HG03196 (cell line): ENCODE data around the gene PDE4B.
"Not testable (repeated sequence)": the region's sequence is repeated elsewhere in the genome, so short reads cannot be mapped to it uniquely, and the experiment has no call there.

Experiments used
- ATAC-seq: cut with Tn5 transposase; IDR thresholded peaks from one replicate; pipeline ENCODE4 v1.9.1; 2021; ENCODE audit not compliant: unreplicated experiment

PDE4B gene

DNA sequence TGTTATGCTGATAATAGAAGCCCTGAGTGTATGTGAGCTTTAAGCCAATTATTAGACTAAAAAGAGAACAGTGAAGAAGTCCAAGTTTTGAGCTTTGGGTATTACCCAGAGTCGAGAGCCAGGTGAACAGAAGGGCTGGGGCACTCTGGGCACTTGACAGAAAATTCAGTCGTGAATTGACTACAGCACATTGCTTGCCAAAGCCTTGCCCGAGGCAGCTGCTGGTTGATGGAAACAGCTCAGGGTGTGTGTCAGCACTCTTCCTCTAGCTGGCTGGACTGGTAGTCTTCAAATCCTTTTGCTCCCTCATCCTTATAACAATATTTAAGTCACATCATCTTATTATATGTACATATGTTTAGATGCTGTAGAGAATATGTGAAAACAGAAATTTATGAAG is 21.3 kb downstream of the PDE4B start:
- ATAC-seq: no peak

DNA sequence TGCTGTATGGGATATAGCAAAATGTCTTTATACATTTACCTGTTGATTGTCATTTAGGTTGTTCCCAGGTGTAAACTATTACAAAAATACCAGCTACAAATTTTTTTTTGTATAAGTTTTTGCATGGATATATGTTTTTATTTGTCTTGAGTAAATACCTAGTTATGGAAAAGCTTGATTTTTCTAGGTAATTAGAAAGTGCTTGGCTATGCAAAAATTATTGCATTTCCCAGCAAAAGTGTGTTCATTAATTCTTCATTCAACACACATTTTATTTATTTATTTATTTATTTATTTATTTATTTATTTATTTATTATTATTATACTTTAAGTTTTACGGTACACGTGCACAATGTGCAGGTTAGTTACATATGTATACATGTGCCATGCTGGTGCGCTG is 22.1 kb downstream of the PDE4B start:
- ATAC-seq: no peak

DNA sequence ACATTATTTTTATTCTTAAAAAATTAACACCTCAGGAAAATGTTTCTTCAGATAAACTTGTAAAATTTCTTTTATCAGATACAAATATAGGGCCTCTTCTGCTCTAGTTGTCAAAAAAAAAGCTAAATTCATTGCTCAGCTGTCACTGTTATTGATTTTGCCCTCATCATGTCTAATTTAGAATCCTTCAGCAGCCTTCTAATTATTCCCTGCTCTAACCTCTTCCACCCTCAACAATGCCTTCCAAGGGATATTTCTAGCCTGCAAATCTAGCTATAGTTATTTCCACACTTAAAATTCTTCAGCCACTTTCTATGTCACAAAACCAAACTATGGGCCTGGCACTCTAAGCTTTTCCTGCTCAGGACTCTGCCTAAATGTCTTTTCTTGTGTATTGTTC is 25.2 kb downstream of the PDE4B start:
- no peak for ATAC-seq

DNA sequence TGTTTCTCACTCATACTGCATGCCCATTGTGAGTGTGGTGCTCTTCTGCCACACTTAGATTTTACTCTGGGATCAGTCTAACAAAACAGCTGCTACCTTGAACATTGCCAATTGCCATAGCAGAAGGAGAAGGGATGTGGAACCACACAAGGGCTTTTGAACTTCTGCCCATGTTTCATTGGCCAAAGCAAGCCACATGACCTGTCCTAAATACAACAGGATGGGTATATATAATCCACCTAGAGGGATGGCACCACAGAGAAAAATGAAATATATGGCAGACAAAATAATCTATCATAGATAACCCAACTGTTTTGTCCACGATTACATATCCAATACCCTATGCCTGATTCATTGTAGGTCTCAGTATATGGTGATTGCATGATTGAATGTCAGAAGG is 26.3 kb downstream of the PDE4B start:
- no peak for ATAC-seq

DNA sequence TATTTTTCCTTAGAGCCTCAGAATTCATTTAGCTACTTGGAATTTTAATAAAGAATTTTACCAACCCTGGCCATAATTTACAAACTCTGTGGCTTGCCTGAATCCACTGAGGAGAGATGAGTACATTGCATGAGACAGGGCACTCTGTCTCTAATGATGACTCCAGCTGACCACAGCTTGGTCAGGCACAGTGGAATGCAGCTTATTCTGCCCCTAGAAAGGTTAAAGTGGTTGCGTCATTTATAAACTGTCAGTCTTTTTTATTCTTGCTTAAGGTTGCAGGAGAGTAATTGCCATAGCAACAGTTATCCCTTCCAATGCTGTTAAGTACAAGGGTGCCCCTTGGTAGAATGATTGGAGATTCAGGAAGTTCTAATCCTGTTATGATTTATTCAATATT is 28.3 kb downstream of the PDE4B start:
- ATAC-seq: no peak

DNA sequence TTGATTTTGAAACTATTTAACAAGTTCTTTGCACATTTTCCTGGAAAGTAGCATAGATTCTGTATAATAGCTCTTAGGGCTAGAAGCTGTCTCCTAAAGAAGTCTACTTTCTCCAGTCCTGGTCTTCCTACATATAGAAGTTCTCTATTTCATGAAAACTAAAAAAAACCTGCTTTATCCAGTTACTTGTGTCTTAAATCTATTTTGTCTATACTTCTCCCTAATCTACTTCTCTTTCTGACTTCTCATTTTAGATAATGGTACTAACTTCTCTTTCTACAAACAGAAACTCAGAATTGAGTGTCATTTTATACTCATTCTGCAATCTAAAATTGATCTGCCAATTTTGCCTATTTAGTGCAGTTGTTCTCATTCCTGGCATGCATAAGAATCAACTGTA is 28.7 kb downstream of the PDE4B start:
- ATAC-seq: no peak

DNA sequence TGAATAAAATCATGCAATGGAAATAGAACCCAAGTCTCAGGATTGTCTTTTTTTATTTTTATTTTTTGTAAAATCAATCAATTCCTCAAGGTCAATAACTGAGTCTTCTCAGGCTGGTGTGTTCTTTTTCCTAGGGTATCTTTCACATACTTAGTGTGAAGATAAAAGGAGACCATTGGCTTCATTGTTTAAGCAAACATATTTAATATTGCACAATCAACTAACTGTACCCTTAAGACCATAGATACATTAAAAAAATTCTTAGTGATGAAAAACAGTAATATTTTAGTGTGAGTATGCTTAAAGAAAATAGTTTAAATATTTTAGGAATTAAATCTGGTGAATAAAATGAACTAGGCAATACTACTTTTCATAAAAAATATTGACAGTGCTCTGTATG is 31.4 kb downstream of the PDE4B start:
- no peak for ATAC-seq

DNA sequence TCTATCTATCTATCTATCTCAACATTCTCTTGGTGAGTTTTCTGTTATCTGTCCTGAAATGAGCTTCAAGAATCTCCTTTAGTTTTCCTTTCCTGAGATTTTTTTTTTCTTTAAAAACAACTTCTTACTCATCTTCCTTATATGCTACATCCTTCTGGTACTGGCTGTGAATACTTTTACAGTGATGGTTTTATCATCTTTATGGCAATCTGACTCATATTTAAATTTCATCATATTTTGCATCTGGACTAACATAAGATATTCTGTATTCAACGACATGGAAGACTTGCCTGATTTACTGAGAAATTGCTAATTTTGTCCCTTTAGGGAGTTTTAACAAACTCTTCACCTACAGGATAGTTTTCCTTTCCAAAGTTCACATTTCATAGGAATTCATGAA is 33.0 kb downstream of the PDE4B start:
- ATAC-seq: no peak

DNA sequence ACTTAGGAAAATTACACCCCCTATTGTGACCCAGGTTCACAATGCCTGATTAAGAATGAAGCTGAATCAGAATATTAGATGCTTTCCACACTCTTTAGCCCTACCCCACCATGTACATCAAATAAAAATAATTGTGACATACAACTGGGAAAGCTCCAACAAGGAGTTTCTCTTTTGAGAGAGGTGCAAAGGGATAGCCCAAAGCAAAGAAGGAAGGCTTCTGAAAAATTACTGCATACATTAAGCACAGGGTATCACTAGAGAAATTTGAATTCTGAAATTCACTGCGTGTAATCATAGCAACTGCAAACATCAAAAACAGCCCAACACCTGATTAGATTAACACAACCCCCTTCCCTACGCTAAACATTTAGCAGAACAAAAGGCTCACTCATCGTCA is 34.1 kb downstream of the PDE4B start:
- no peak for ATAC-seq

DNA sequence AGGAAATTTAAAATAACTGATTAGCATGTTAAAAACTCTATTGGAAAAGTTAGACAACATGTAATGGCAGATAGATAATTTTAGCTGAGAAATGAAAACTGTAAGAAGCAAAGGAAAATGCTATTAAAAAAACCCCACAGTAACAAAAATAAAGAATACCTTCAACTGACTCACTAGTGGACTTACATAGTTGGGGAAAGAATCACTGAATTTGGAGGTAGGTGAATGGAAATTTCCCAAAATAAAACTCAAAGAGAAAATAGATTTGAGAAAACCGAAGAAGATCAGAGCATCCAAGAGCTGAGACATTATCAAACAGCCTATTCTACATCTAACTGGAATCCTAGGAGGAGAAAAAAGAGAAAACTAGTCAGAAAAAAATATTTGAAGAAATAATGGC is 34.7 kb downstream of the PDE4B start:
- no peak for ATAC-seq

DNA sequence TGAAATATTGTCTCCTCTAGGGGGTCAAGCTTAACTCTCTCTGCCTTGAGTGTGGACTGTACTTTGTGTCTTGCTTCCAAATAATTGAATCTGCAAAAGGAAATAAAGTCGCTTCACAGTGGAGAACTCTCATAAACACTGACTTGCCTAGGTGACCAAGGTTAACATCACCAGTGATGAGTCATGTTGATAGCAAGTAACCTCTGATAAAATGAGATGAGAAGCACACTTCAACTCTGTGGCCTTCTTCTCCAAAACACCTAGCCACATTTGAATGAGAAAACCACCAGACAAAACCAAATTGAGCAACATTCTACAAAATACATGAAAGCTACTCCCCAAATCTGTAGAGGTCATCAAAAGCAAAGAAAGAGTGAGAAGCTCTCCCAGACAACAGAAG is 37.6 kb downstream of the PDE4B start:
- no peak for ATAC-seq

DNA sequence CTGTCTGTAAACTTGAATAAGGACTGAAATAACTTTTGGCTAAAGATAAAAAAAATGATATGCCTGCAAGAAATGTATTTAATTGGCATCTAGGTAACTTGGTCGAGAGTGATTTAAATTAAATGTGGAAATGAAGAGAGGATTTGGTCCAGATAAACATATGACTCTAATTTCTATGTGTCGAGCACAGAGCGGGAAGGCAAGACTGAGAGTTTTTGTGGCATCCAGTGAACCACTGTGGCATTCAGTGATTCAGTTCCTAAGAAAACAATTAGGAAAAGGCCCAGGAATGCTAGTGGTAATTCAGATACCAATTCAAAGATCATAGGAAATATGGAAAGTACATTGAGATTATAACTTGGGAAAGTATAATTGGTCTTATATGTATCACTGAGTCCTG is 39.6 kb downstream of the PDE4B start:
- no peak for ATAC-seq

DNA sequence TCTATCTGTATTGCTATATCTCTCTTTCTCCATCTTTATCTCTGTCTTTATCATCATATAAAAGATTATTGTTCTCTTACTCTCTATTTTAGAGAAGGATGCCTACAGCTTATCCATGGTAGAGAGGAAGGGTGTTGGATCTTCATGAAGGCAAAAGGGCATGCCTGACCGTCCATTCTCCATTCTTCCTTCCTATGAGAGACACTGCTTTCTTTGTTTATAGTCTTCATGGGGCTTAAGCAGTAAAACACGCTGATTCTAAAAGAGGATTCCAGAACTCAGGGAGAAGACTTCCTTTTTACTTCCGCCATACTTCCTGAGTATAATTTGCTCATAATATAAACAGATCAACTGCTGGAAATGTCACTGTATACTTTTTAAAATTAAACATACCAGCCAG is 44.0 kb downstream of the PDE4B start:
- ATAC-seq: no peak

DNA sequence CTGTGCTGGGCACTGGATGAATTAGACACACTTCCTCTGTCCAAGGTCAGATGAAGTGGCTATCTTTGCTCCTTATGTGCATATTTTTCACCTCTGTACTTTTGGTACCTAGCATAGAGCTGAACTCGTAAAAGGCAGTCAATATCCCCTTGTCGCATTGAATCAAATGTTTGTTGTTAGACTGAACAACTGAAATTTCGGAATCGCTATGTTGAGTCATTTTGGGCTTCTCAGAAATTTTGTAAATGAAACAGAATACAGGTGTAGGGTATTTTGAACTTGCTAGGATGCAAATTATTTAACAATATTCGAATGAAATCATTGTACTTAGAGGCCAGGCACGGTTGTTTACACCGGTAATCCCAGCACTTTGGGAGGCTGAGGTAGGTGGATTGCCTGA is 48.0 kb downstream of the PDE4B start:
- no peak for ATAC-seq

DNA sequence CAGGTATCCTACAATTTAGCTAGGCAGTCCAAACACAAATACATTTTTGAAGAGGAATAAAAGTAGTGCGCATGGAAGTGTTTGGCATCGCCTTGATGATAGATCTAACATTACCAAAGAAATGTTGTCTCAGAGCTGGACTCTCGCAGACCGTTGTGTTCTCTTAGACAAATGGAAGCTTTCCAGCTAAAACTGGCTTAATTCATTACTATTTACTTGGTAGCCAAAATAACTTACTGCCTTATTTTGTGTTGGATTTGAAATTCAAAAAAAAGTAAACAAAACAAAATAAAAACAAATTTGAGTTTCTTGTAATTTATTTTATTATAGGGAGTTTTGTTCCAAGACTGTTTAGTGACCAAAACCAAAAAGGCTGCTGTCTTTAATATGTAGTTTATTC is 51.6 kb downstream of the PDE4B start:
- ATAC-seq: no peak

DNA sequence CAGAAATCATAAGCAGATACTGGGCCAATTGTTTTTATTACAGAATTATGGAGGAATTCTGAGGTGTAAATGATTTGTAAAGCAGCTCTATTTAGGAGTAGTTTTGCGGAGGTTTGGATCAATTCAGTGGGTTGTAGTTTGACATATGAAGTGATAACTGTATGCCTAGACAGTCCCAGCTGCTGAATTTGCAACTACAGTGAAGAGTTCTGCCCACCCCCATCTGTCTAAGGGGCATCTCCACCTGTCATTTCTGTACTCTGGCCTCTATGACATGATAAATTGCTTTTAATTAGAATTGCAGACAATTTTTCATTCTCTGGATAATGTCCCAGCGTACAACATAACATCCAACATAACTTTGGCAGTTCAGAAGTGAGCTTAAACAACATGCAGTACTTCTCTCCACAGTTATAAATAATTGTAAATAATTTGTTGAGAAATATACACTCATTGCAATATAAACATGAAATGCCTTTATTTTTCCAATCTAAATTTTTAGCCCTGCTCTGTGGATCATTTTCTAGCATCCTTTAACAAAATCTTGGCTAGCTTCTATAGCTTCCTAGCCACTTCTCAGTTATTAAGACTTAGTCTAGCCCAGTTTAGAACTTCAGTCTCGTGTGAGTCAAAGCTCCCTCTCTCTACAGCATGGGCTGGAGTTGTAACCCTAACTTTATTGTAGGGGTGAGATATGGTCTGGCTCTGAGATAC is 52.3 kb downstream of the PDE4B start:
- ATAC-seq: no peak

DNA sequence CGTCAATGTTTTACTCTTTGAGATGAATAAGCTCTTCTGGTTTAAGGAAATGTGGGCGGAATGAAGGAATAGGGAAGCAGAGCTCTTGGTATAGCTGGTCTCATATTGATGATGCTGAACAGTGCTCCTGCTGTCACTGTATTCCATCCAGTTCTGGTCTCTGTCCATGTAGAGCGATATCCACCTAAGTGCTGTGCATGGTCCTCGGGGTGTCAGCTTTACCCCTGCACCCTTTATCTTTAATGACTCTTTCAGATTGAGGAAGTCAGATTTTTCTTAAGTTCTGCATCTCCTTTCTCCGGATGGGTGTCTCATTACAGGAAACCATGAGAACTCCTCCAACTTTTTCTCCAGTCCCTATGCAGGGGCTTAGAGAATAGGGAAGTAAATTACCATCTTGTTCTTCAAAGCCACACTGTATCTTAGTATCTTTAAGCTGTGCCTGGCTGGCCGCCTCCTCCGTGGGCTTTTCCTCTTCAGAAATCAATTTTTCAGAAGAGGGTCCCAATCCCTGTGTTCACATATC is 52.9 kb downstream of the PDE4B start:
- no peak for ATAC-seq

DNA sequence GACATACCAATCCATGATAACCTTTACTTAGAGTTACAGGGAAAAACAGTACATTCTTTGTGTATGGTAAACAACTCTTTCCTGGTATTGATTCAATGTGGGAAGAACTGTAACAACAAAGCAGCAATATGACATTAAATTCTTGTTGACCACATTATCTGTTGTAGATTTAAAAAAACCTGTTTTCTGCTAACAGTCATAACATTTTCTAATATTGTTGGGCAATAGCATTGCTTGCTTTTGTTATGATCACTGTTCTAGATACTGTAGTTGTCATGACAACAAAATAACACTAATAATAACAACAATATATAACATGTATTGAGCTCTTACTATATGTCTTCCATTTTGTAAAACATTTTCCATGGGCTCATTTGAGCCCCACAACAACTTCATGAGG is 54.2 kb downstream of the PDE4B start:
- ATAC-seq: no peak

DNA sequence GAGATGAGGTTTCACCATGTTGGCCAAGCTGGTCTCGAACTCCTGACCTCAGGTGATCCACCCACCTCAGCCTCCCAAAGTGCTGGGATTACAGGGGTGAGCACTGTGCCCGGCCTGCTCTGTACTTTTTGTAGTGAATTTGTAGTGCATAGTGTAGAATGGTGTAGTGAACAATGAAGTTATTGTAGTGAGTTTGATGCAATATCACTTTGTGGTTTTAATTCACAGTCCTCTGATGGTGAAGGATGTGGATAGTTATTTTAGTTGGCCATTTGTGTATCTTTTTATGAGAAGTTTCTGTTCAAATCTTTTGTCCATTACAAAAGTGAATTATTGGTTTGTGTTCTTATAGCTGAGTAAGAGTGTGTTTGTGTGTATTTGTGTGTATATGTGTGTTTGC is 57.6 kb downstream of the PDE4B start:
- no peak for ATAC-seq

DNA sequence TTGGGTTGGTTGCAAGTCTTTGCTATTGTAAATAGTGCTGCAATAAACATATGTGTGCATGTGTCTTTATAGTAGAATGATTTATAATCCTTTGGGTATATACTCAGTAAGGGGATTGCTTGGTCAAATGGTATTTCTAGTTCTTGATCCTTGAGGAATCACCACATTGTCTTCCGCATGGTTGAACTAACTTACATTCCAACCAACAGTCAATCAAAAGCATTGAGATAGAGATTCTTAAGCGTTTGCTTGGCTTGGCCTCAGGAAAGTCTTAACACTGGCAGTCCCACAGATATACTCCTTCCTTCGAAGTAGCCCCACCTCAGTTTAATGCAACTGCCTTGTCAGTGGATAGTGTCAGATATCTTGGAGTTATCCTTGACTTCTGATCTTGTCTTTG is 63.9 kb downstream of the PDE4B start:
- not testable (repeated sequence) for ATAC-seq

DNA sequence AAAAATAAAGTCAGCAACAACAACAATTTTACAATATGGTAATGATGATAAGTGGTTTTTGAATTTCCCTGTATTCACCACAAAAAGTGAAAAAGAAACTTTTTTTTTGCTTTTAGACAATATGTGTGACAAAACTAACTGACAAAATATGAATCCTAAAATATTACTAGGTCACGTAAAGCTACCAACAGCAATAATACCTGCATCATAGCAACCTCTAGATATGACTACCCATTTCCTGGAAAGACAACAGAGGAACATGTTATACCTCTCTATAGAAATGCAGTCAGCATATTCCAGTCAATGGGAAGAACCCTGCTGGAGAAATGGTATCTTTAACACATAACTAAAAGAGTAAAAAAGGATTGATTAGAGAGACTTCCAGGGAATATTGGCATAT is 73.7 kb downstream of the PDE4B start:
- ATAC-seq: no peak

DNA sequence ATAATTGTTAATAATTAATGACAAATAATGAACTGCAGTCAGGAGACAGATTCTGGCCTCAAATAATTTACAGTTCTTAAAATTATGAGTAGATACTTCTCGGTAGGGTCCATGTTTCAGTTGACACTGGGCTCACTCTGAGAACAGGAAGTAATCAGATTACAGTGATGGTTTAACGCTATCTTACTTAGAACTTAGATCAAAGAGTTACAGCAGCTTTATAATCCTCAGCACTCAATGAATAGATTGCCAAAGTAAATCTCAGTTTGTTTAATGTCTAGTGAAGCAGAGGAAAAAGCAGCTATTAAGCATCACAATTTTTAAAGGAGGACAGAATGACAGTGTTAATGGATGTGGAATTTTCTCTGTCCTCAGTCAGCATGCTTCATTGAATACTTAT is 79.6 kb downstream of the PDE4B start:
- no peak for ATAC-seq

DNA sequence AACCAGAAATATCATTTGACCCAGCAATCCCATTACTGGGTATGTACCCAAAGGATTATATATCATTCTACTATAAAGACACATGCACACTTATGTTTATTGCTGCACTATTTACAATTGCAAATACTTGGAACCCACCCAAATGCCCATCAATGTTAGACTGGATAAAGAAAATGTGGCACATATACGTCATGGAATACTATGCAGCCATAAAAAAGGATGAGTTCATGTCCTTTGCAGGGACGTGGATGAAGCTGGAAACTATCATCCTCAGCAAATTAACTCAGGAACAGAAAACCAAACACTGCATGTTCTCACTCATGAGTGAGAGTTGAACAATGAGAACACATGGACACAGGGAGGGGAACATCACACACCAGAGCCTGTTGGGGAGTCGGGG is 85.6 kb downstream of the PDE4B start:
- not testable (repeated sequence) for ATAC-seq
